CD4-positive, alpha-beta T cell treated with Interleukin-10 for 1 hour (primary cell): Measurements from ENCODE around the gene TMEM141.

Source experiments
- DNase-seq: peaks from one replicate; pipeline ENCODE4 v3.0.0-alpha.2; 2020

Gene TMEM141

GRCh38 chr9:136790640-136791515 is at the start of gene TMEM141:
Gene TMEM141 (plus strand): TSS chr9:136791344. CDS start chr9:136791371, 27 bp downstream.
- DNase-seq: peak; percentile 99

- peak; percentile 28 for DNase-seq
Measured at GRCh38 chr9:136741883-136742571, 49.1 kb upstream of the TMEM141 start.

- no peak for DNase-seq
Measured at GRCh38 chr9:136742591-136743391, 48.4 kb upstream of the TMEM141 start, which contains the start of gene LCN10. Gene LCN10 (minus strand): TSS chr9:136742940. CDS start chr9:136742903, 37 bp downstream.

GRCh38 chr9:136743639-136744211 is 47.4 kb upstream of the TMEM141 start:
- DNase-seq: no peak

- no peak for DNase-seq
Measured at GRCh38 chr9:136744773-136745172, 46.4 kb upstream of the TMEM141 start.

GRCh38 chr9:136745389-136746154 is 45.6 kb upstream of the TMEM141 start:
- no peak for DNase-seq

- no peak for DNase-seq
Measured at GRCh38 chr9:136746155-136746490, 45.0 kb upstream of the TMEM141 start.

- DNase-seq: no peak
Measured at GRCh38 chr9:136746621-136747020, 44.5 kb upstream of the TMEM141 start.

GRCh38 chr9:136747161-136748060 is 43.7 kb upstream of the TMEM141 start:
- DNase-seq: no peak

GRCh38 chr9:136748201-136748600 is 42.9 kb upstream of the TMEM141 start, which contains the start of gene LCN6:
Gene LCN6 (minus strand): TSS chr9:136748525. CDS start chr9:136748483, 42 bp downstream.
- DNase-seq: no peak

- no peak for DNase-seq
Measured at GRCh38 chr9:136748666-136749611, 42.2 kb upstream of the TMEM141 start.

- no peak for DNase-seq
Measured at GRCh38 chr9:136750526-136750925, 40.6 kb upstream of the TMEM141 start.

GRCh38 chr9:136751244-136751643 is 39.9 kb upstream of the TMEM141 start:
- DNase-seq: no peak

GRCh38 chr9:136751814-136752213 is 39.3 kb upstream of the TMEM141 start:
- DNase-seq: no peak

- no peak for DNase-seq
Measured at GRCh38 chr9:136753371-136754058, 37.6 kb upstream of the TMEM141 start.

- DNase-seq: no peak
Measured at GRCh38 chr9:136754059-136754572, 37.0 kb upstream of the TMEM141 start.

- DNase-seq: no peak
Measured at GRCh38 chr9:136754626-136755301, 36.4 kb upstream of the TMEM141 start.
